CD14-positive monocyte (primary cell): ENCODE measurements around the gene APOBEC3B. TPM values are rescaled to one million over a fixed set of nuclear protein-coding genes. Genes with fewer than 3 reads are reported as not detected.
A peak's percentile ranks its signal among the peaks of the same experiment; 100 is the strongest.
"Not testable (repeated sequence)": the region's sequence is repeated elsewhere in the genome, so short reads cannot be mapped to it uniquely, and the experiment has no call there.

Experiments
- DNase-seq, 3 donors: peaks; one replicate each; pipeline ENCODE4 v3.0.0-alpha.2; 2011 to 2022
- H2AFZ ChIP-seq: 2 replicates; pipeline ENCODE4 v1.6.0; 2012; ENCODE audit warnings: mild to moderate bottlenecking, low read depth, low read length, inconsistent platforms; ENCODE audit not compliant: insufficient read depth, poor library complexity, severe bottlenecking
- H3K27ac ChIP-seq, 2 donors: 1 replicate in 1 of 2; 2 replicates in 1 of 2; pipeline ENCODE4 v1.5.1; 2012 to 2013; ENCODE audit warnings: low read length in 2 of 2, control low read depth in 1 of 2, inconsistent platforms in 1 of 2, low read depth in 1 of 2, mild to moderate bottlenecking in 1 of 2
- H3K27me3 ChIP-seq, 2 donors: one replicate each; pipeline versions ENCODE4 v1.6.0 to v1.6.1; 2011 to 2013; ENCODE audit warnings: low read length in 2 of 2; ENCODE audit not compliant: control insufficient read depth in 2 of 2, insufficient read depth in 2 of 2
- H3K36me3 ChIP-seq, 2 donors: replicated peaks in 1 of 2; 1 replicate in 1 of 2; 2 replicates in 1 of 2; pipeline versions ENCODE4 v1.5.1 to v1.6.1; 2012 to 2013; ENCODE audit warnings: low read length in 2 of 2, control low read depth in 1 of 2, inconsistent platforms in 1 of 2, mild to moderate bottlenecking in 1 of 2; ENCODE audit not compliant: insufficient read depth in 2 of 2, control insufficient read depth in 1 of 2
- H3K4me1 ChIP-seq, 2 donors: 1 replicate in 1 of 2; 2 replicates in 1 of 2; pipeline versions ENCODE4 v1.5.1 to v1.6.1; 2012 to 2013; ENCODE audit warnings: low read length in 2 of 2, control low read depth in 1 of 2, inconsistent platforms in 1 of 2, mild to moderate bottlenecking in 1 of 2, moderate library complexity in 1 of 2; ENCODE audit not compliant: insufficient read depth in 2 of 2, control insufficient read depth in 1 of 2
- H3K4me2 ChIP-seq: replicated peaks from 2 replicates; pipeline ENCODE3; 2012; ENCODE audit warnings: low read length, moderate library complexity, mild to moderate bottlenecking; ENCODE audit not compliant: poor library complexity, severe bottlenecking; ENCODE audit errors: extremely low read depth
- H3K4me3 ChIP-seq, 3 experiments: fragments of 200-600 bp in 1 of 3; sonication (generic) in 1 of 3; replicated peaks in 1 of 3; 1 replicate in 2 of 3; 2 replicates in 1 of 3; pipeline ENCODE4 v1.5.1; 2011 to 2013; ENCODE audit warnings: low read length in 3 of 3, mild to moderate bottlenecking in 3 of 3, control low read depth in 2 of 3, low read depth in 2 of 3, inconsistent platforms in 1 of 3, moderate library complexity in 1 of 3
- H3K79me2 ChIP-seq: 2 replicates; pipeline ENCODE4 v1.6.0; 2012; ENCODE audit warnings: mild to moderate bottlenecking, control low read depth, inconsistent platforms, low read length, moderate library complexity; ENCODE audit not compliant: insufficient read depth
- H3K9ac ChIP-seq: 2 replicates; pipeline ENCODE4 v1.6.0; 2017; ENCODE audit warnings: low read length, mild to moderate bottlenecking; ENCODE audit not compliant: insufficient read depth, poor library complexity, severe bottlenecking
- H3K9me3 ChIP-seq, 2 donors: replicated peaks in 1 of 2; 1 replicate in 1 of 2; 2 replicates in 1 of 2; pipeline versions ENCODE4 v1.5.1 to v1.6.1; 2012 to 2013; ENCODE audit warnings: low read length in 2 of 2, control low read depth in 1 of 2; ENCODE audit not compliant: control insufficient read depth in 1 of 2, insufficient read depth in 1 of 2
- H4K20me1 ChIP-seq: 2 replicates; pipeline ENCODE4 v1.6.0; 2012; ENCODE audit warnings: mild to moderate bottlenecking, low read length, control low read depth, moderate library complexity; ENCODE audit not compliant: insufficient read depth
- H3K27ac Mint-ChIP-seq, 7 donors: one replicate each; pipeline ENCODE4 v1.8.0; 2020; ENCODE audit warnings: mild to moderate bottlenecking in 7 of 7, mixed read lengths in 7 of 7, moderate library complexity in 6 of 7, inconsistent platforms in 2 of 7
- H3K27me3 Mint-ChIP-seq, 3 donors: one replicate each; pipeline ENCODE4 v1.8.0; 2021 to 2022; ENCODE audit warnings: low read depth in 3 of 3, mild to moderate bottlenecking in 3 of 3, mixed read lengths in 3 of 3, moderate library complexity in 3 of 3, inconsistent platforms in 1 of 3
- H3K36me3 Mint-ChIP-seq, 2 donors: one replicate each; pipeline ENCODE4 v1.8.0; 2020; ENCODE audit warnings: mixed read lengths in 2 of 2, inconsistent platforms in 1 of 2, mild to moderate bottlenecking in 1 of 2
- H3K4me1 Mint-ChIP-seq: one replicate; pipeline ENCODE4 v1.8.0; 2020; ENCODE audit warnings: mild to moderate bottlenecking, mixed read lengths
- H3K4me3 Mint-ChIP-seq, 2 donors: one replicate each; pipeline ENCODE4 v1.8.0; 2020; ENCODE audit warnings: mild to moderate bottlenecking in 2 of 2, mixed read lengths in 2 of 2, moderate library complexity in 1 of 2
- H3K9me3 Mint-ChIP-seq, 7 donors: one replicate each; pipeline ENCODE4 v1.8.0; 2020 to 2022; ENCODE audit warnings: mixed read lengths in 7 of 7, mild to moderate bottlenecking in 6 of 7, moderate library complexity in 6 of 7, inconsistent platforms in 2 of 7
- CTCF ChIP-seq: fragments of 200-600 bp; IDR thresholded peaks from one replicate; pipeline ENCODE4 v1.8.0; 2022; ENCODE audit warnings: antibody characterized with exemption, mild to moderate bottlenecking
- WGBS: methylation state at CpG from one replicate; pipeline ENCODE4 v1.1.5; 2013; ENCODE audit warnings: missing lambda C conversion rate; ENCODE audit not compliant: insufficient coverage; 5-methylcytosine and 5-hydroxymethylcytosine counted together
- intact Hi-C, 2 donors: fragments of 100-400 bp; cut with micrococcal nuclease; formaldehyde crosslinking; loops; one replicate each; pipeline versions ENCODE4 v1.15.0 to v1.15.1; 2023
- polyA plus RNA-seq, 3 donors: library from polyadenylated mRNA; depleted of rRNA in 1 of 3; unstranded in 2 of 3; stranded (reverse) in 1 of 3; fragments of 300-500 nt in 2 of 3; fragments of >200 nt in 1 of 3; fragmentation: Illumina TruSeq in 2 of 3; gene quantifications; 1 replicate in 2 of 3; 2 replicates in 1 of 3; pipeline ENCODE4 v1.2.3, GENCODE V29; 2012 to 2021

Gene APOBEC3B
- polyA plus RNA-seq, 3 donors, result 0.40 to 48.2 (median 12.6) TPM

- H3K4me3 ChIP-seq, result peak overlapping the region in 1 of 3 experiments; percentile 86
- H3K4me2 ChIP-seq, result peak overlapping the region; percentile 61
- peaks cover 0 to 1% (median 0%) of the 10 kb centered on the region in 7 donors for H3K9me3 Mint-ChIP-seq
- peaks cover 16 to 20% of the 10 kb centered on the region in 2 donors for H3K4me1 ChIP-seq
- no peaks in the 10 kb centered on the region for H4K20me1 ChIP-seq
- intact Hi-C loops, result no loop called here
- peaks cover 9% of the 10 kb centered on the region for H3K79me2 ChIP-seq
- peaks cover 0 to 10% of the 10 kb centered on the region in 2 donors for H3K36me3 ChIP-seq
- peak overlapping the region; percentile 63 to 87 for H3K27ac ChIP-seq
- H3K4me1 Mint-ChIP-seq, result peaks cover 24% of the 10 kb centered on the region
- H3K27me3 Mint-ChIP-seq, result no peaks in the 10 kb centered on the region
- no peak for DNase-seq
- peak overlapping the region in 6 of 7 donors; percentile 8 to 82 (median 44) for H3K27ac Mint-ChIP-seq
- peak overlapping the region; percentile 84 for H2AFZ ChIP-seq
- H3K27me3 ChIP-seq, result no peaks in the 10 kb centered on the region
- H3K9me3 ChIP-seq, result no peaks in the 10 kb centered on the region
- no peak overlapping the region for H3K9ac ChIP-seq
- H3K4me3 Mint-ChIP-seq, result peak overlapping the region; percentile 79 to 82
- peaks cover 6 to 13% of the 10 kb centered on the region in 2 donors for H3K36me3 Mint-ChIP-seq
- TF ChIP-seq CTCF, result no peak
- 93% methylated on average over 9 of the region's 19 CpGs for WGBS
Observed at GRCh38 chr22:39039306-39040126, 57.4 kb downstream of the APOBEC3B start.

- H3K36me3 ChIP-seq, H3K27me3 Mint-ChIP-seq, H3K9me3 Mint-ChIP-seq, H3K79me2 ChIP-seq, H3K27me3 ChIP-seq, DNase-seq, H3K9me3 ChIP-seq, intact Hi-C loops, H4K20me1 ChIP-seq: not testable (repeated sequence)
- Histone ChIP-seq H3K4me3 (peak overlapping the region; percentile 62 to 86 (median 64)), H3K27ac (peak overlapping the region; percentile 63 to 87), H3K4me1 (peaks cover 16 to 20% of the 10 kb centered on the region in 2 donors), H2AFZ (peak overlapping the region; percentile 84), H3K4me2 (peak overlapping the region; percentile 61), H3K9ac (peak overlapping the region; percentile 73)
- peaks cover 10 to 17% of the 10 kb centered on the region in 2 donors for H3K36me3 Mint-ChIP-seq
- H3K27ac Mint-ChIP-seq, result peak overlapping the region in 6 of 7 donors; percentile 8 to 82 (median 66)
- peaks cover 28% of the 10 kb centered on the region for H3K4me1 Mint-ChIP-seq
- H3K4me3 Mint-ChIP-seq, result peak overlapping the region; percentile 79 to 82
- 64% methylated on average over 2 of the region's 14 CpGs for WGBS
Observed at GRCh38 chr22:39040155-39040537, 58.0 kb downstream of the APOBEC3B start.

- H3K9ac ChIP-seq, result peak within 1 kb of the TSS; percentile 73
Observed at GRCh38 chr22:39040538-39041296, 58.6 kb downstream of the APOBEC3B start, which contains the start of gene APOBEC3F. Gene APOBEC3F, plus strand, starts transcription at chr22:39040864. Its CDS starts 97 bp downstream, at chr22:39040961.

More at GRCh38 chr22:39040538-39041296, 58.6 kb downstream of the APOBEC3B start, which contains the start of gene APOBEC3F:
- intact Hi-C loops, H3K9me3 ChIP-seq, H3K27me3 Mint-ChIP-seq, H3K36me3 ChIP-seq, H3K27me3 ChIP-seq, H4K20me1 ChIP-seq, H3K9me3 Mint-ChIP-seq, H3K79me2 ChIP-seq: not testable (repeated sequence)
- peak; percentile 18 to 23 (median 20) for DNase-seq
- H3K4me3 Mint-ChIP-seq, result peak within 1 kb of the TSS; percentile 79 to 90
- Histone ChIP-seq H3K27ac (peak within 1 kb of the TSS; percentile 63 to 87), H3K4me2 (peak within 1 kb of the TSS; percentile 91), H3K4me1 (peaks cover 16 to 20% of the 10 kb centered on the region in 2 donors), H2AFZ (peak within 1 kb of the TSS; percentile 84), H3K4me3 (peak within 1 kb of the TSS; percentile 62 to 86 (median 64))
- peaks cover 16 to 23% of the 10 kb centered on the region in 2 donors for H3K36me3 Mint-ChIP-seq
- WGBS, result under 1% methylated on average over 12 of the region's 21 CpGs
- H3K27ac Mint-ChIP-seq, result peak within 1 kb of the TSS; percentile 73 to 90 (median 84)
- H3K4me1 Mint-ChIP-seq, result peaks cover 34% of the 10 kb centered on the region
